Liver (tissue), 3 donors: ENCODE results near the gene TIMM17B.

Experiments
- EGR1 ChIP-seq, 2 donors: IDR thresholded peaks; 2 replicates each; pipeline ENCODE4 v1.6.1; 2016 to 2018; ENCODE audit warnings: antibody characterized with exemption in 2 of 2, low read depth in 2 of 2
- GABPA ChIP-seq, 2 donors: IDR thresholded peaks in 1 of 2; conservative IDR thresholded peaks in 1 of 2; 2 replicates each; pipeline ENCODE4 v1.6.1; 2016; ENCODE audit warnings: antibody characterized with exemption in 2 of 2, mild to moderate bottlenecking in 1 of 2, moderate library complexity in 1 of 2
- JUND ChIP-seq, 2 donors: IDR thresholded peaks; 2 replicates each; pipeline ENCODE4 v1.6.1; 2016; ENCODE audit warnings: antibody characterized with exemption in 2 of 2
- RAD21 ChIP-seq, 2 donors: IDR thresholded peaks; 2 replicates each; pipeline ENCODE4 v1.6.1; 2016; ENCODE audit warnings: antibody characterized with exemption in 2 of 2, mild to moderate bottlenecking in 2 of 2
- SP1 ChIP-seq: IDR thresholded peaks from 2 replicates; pipeline ENCODE4 v1.6.1; 2018; ENCODE audit warnings: antibody characterized with exemption, mild to moderate bottlenecking
- TAF1 ChIP-seq: conservative IDR thresholded peaks from 2 replicates; pipeline ENCODE4 v1.6.1; 2016; ENCODE audit warnings: antibody characterized with exemption, mild to moderate bottlenecking
- TF ChIP-seq, protein P1 (sequence below): fragments of 150-350 bp; IDR thresholded peaks from 2 replicates; pipeline ENCODE4 v1.5.1; 2017; ENCODE audit warnings: improper control_type of control experiment, low read depth, low read length; ENCODE audit not compliant: missing input control
- TF ChIP-seq, protein P2 (sequence below): IDR thresholded peaks from 2 replicates; pipeline ENCODE4 v1.6.1; 2016; ENCODE audit warnings: antibody characterized with exemption
- TF ChIP-seq, protein P3 (sequence below): IDR thresholded peaks from 2 replicates; pipeline ENCODE4 v1.6.1; 2016; ENCODE audit warnings: antibody characterized with exemption
- TF ChIP-seq, protein P4 (sequence below): IDR thresholded peaks from 2 replicates; pipeline ENCODE4 v1.6.1; 2016; ENCODE audit warnings: antibody characterized with exemption, mild to moderate bottlenecking
- donor health status: healthy.
- donor health status: healthy.

DNA sequence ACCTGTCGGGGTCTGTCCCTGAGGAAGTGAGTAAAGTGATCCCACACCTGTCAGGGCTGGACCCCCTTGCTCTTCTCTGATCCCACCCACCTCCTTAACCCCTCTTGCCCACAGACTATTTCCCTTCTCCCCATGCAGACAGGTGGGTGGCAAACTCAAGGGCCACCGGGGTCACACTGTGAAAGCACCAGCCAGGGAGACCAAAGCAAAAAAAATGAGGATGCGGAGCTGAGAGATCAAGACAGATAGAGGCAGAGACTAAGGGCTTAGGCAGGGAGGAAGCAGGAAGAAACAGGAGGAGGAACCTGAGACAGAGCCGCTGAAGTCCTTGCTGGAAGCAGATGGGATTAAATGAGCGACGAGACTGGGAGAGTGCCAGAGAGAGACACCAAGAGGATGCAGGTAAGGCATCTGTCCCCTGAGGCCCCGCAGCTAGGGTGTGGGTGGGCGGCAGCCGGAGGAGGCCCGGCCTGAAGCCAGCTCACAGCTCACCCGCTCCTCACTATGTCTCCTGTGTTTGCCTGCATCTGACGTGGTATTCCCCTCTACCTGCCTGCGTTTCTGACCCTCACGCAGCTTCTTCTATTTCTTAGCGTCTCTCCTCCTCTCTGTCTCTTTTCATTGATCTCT is 7.2 kb downstream of the TIMM17B start:
- TF ChIP-seq, protein P1, sequence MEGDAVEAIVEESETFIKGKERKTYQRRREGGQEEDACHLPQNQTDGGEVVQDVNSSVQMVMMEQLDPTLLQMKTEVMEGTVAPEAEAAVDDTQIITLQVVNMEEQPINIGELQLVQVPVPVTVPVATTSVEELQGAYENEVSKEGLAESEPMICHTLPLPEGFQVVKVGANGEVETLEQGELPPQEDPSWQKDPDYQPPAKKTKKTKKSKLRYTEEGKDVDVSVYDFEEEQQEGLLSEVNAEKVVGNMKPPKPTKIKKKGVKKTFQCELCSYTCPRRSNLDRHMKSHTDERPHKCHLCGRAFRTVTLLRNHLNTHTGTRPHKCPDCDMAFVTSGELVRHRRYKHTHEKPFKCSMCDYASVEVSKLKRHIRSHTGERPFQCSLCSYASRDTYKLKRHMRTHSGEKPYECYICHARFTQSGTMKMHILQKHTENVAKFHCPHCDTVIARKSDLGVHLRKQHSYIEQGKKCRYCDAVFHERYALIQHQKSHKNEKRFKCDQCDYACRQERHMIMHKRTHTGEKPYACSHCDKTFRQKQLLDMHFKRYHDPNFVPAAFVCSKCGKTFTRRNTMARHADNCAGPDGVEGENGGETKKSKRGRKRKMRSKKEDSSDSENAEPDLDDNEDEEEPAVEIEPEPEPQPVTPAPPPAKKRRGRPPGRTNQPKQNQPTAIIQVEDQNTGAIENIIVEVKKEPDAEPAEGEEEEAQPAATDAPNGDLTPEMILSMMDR = no peak
- TF ChIP-seq RAD21 (IDR thresholded peaks at IDR 0.05) = no peak
- no peak for TF ChIP-seq JUND (IDR thresholded peaks at IDR 0.05)
- TF ChIP-seq SP1 = no peak
- TF ChIP-seq, protein P2, sequence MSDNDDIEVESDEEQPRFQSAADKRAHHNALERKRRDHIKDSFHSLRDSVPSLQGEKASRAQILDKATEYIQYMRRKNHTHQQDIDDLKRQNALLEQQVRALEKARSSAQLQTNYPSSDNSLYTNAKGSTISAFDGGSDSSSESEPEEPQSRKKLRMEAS = no peak
- TF ChIP-seq, protein P3, sequence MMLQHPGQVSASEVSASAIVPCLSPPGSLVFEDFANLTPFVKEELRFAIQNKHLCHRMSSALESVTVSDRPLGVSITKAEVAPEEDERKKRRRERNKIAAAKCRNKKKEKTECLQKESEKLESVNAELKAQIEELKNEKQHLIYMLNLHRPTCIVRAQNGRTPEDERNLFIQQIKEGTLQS = no peak
- no peak for TF ChIP-seq GABPA (IDR thresholded peaks at IDR 0.05 in 1 of 2, conservative IDR thresholded peaks at IDR 0.05 in 1 of 2)
- TF ChIP-seq EGR1 (IDR thresholded peaks at IDR 0.05; ENCODE audit: low read depth in 2 of 2) = no peak
- TF ChIP-seq TAF1 = no peak
- TF ChIP-seq, protein P4, sequence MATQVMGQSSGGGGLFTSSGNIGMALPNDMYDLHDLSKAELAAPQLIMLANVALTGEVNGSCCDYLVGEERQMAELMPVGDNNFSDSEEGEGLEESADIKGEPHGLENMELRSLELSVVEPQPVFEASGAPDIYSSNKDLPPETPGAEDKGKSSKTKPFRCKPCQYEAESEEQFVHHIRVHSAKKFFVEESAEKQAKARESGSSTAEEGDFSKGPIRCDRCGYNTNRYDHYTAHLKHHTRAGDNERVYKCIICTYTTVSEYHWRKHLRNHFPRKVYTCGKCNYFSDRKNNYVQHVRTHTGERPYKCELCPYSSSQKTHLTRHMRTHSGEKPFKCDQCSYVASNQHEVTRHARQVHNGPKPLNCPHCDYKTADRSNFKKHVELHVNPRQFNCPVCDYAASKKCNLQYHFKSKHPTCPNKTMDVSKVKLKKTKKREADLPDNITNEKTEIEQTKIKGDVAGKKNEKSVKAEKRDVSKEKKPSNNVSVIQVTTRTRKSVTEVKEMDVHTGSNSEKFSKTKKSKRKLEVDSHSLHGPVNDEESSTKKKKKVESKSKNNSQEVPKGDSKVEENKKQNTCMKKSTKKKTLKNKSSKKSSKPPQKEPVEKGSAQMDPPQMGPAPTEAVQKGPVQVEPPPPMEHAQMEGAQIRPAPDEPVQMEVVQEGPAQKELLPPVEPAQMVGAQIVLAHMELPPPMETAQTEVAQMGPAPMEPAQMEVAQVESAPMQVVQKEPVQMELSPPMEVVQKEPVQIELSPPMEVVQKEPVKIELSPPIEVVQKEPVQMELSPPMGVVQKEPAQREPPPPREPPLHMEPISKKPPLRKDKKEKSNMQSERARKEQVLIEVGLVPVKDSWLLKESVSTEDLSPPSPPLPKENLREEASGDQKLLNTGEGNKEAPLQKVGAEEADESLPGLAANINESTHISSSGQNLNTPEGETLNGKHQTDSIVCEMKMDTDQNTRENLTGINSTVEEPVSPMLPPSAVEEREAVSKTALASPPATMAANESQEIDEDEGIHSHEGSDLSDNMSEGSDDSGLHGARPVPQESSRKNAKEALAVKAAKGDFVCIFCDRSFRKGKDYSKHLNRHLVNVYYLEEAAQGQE = no peak
